Right ventricle myocardium inferior (tissue), 1 donor: ENCODE data around the gene TRPT1. TPM values are rescaled to one million over a fixed set of nuclear protein-coding genes. Genes with fewer than 3 reads are reported as not detected.

Experiments used
- total RNA-seq: library from RNA; stranded (reverse); fragmentation: NEBNext Ultra II Directional; extraction: Animal tissue kit (Norgen Biotek cat#: 25700); gene quantifications from one replicate; pipeline ENCODE4 v1.2.1, GENCODE V29; 2021
- donor health status: DM: no; HTN: yes; CAD: no; lungs with severe emphysema.

The TRPT1 gene
- total RNA-seq, 1 donor from 2014 or later = 71.9 TPM

Other genes starting within 250 kb of the TRPT1 start
- 55.6 TPM for gene OTUB1, start 239.7 kb downstream of the TRPT1 start, total RNA-seq
- 0.57 TPM for gene FLRT1, start 190.3 kb downstream of the TRPT1 start, total RNA-seq
- gene MACROD1, start 60.1 kb downstream of the TRPT1 start, total RNA-seq = 119 TPM
- gene STIP1, start 40.0 kb downstream of the TRPT1 start, total RNA-seq = 124 TPM
- 9.6 TPM for gene FERMT3, start 19.5 kb downstream of the TRPT1 start, total RNA-seq
- 66.4 TPM for gene NUDT22, start 88 bp upstream of the TRPT1 start, total RNA-seq
- 53.5 TPM for gene DNAJC4, start 4.4 kb upstream of the TRPT1 start, total RNA-seq
- gene VEGFB, start 8.4 kb upstream of the TRPT1 start, total RNA-seq = 272 TPM
- gene FKBP2, start 14.9 kb upstream of the TRPT1 start, total RNA-seq = 50.6 TPM
- gene PPP1R14B, start 20.8 kb upstream of the TRPT1 start, total RNA-seq = 129 TPM
- 10.9 TPM for gene PLCB3, start 25.3 kb upstream of the TRPT1 start, total RNA-seq
- gene BAD, start 58.5 kb upstream of the TRPT1 start, total RNA-seq = 89.1 TPM
- gene GPR137, start 59.7 kb upstream of the TRPT1 start, total RNA-seq = 28.6 TPM
- gene KCNK4, start 65.1 kb upstream of the TRPT1 start, total RNA-seq = not detected
- gene CATSPERZ, start 74.2 kb upstream of the TRPT1 start, total RNA-seq = not detected
- gene ESRRA, start 79.3 kb upstream of the TRPT1 start, total RNA-seq = 217 TPM
- 92.8 TPM for gene TRMT112, start 91.4 kb upstream of the TRPT1 start, total RNA-seq
- gene PRDX5, start 91.9 kb upstream of the TRPT1 start, total RNA-seq = 410 TPM
- gene CCDC88B, start 114.0 kb upstream of the TRPT1 start, total RNA-seq = 7.7 TPM
- 18.7 TPM for gene RPS6KA4, start 133.0 kb upstream of the TRPT1 start, total RNA-seq